Measurements from ENCODE around the gene RAB3C. TPM values are rescaled to one million over a fixed set of nuclear protein-coding genes. Genes with fewer than 3 reads are reported as not detected.

The RAB3C gene
- total RNA-seq, 1 experiment from 2014 or later, result 13.3 TPM

DNA sequence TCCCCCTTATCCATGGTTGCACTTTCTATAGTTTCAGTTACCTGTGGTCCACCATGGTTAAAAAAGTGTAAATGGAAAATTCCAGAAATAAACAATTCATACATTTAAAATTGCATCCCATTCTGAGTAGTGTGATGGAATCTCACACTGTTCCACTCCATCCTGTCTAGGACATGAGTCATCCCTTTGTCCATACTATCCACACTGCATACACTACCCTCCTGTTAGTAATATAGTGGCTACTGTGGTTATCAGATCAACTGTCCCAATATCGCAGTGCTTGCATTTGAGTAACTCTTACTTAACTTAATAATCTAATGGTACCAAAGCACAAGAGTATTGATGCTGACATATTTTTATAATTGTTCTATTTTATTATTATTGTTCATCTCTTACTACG is 100.7 kb downstream of the RAB3C start (continued):
- no peak for TF ChIP-seq FOXP4 (CRISPR knock-in tag; IDR thresholded peaks at IDR 0.05)
- TF ChIP-seq E2F5 (CRISPR knock-in tag; IDR thresholded peaks at IDR 0.05), result no peak
- TF ChIP-seq ZNF263 (CRISPR knock-in tag; IDR thresholded peaks at IDR 0.05; ENCODE audit: low read depth), result no peak

- H3K36me3 Mint-ChIP-seq, result no peaks in the 10 kb centered on the region
- ChIA-PET POLR2A (no interaction called here), CTCF (no interaction called here)
- no peaks in the 10 kb centered on the region for H3K4me1 Mint-ChIP-seq
- H3K27me3 Mint-ChIP-seq (ENCODE audit: low read depth), result no peaks in the 10 kb centered on the region
- H3K9me3 Mint-ChIP-seq, result no peaks in the 10 kb centered on the region
- H3K27ac Mint-ChIP-seq, result no peak overlapping the region
- ATAC-seq (no peak), DNase-seq (ENCODE audit: low spot score) (no peak)
- H3K4me3 Mint-ChIP-seq, result no peak overlapping the region
- no peak for TF ChIP-seq HMGXB4 (CRISPR knock-in tag; IDR thresholded peaks at IDR 0.05)
- no peak for TF ChIP-seq JAZF1 (CRISPR knock-in tag; IDR thresholded peaks at IDR 0.05)
- TF ChIP-seq ZNF416 (CRISPR knock-in tag; IDR thresholded peaks at IDR 0.05), result no peak
- no peak for TF ChIP-seq ZSCAN18 (CRISPR knock-in tag; IDR thresholded peaks at IDR 0.05)
- no peak for TF ChIP-seq PRRX2 (CRISPR knock-in tag; IDR thresholded peaks at IDR 0.05)
Observed at GRCh38 chr5:58687079-58687478, 104.2 kb downstream of the RAB3C start.

GRCh38 chr5:58687595-58687994 is 104.7 kb downstream of the RAB3C start:
- no peak overlapping the region for H3K27ac Mint-ChIP-seq
- H3K9me3 Mint-ChIP-seq, result no peaks in the 10 kb centered on the region
- no peaks in the 10 kb centered on the region for H3K36me3 Mint-ChIP-seq
- ATAC-seq (no peak), DNase-seq (ENCODE audit: low spot score) (no peak)
- ChIA-PET CTCF (no interaction called here), POLR2A (no interaction called here)
- H3K4me1 Mint-ChIP-seq, result no peaks in the 10 kb centered on the region
- H3K27me3 Mint-ChIP-seq (ENCODE audit: low read depth), result no peaks in the 10 kb centered on the region
- H3K4me3 Mint-ChIP-seq, result no peak overlapping the region
- TF ChIP-seq GTF2I (CRISPR knock-in tag; conservative IDR thresholded peaks at IDR 0.05), result no peak
- TF ChIP-seq KAT7 (CRISPR knock-in tag; IDR thresholded peaks at IDR 0.05; ENCODE audit: borderline replicate concordance), result no peak
- no peak for TF ChIP-seq GRHL2 (CRISPR knock-in tag; IDR thresholded peaks at IDR 0.05; ENCODE audit: insufficient replicate concordance, severe bottlenecking)
- TF ChIP-seq, protein P1, sequence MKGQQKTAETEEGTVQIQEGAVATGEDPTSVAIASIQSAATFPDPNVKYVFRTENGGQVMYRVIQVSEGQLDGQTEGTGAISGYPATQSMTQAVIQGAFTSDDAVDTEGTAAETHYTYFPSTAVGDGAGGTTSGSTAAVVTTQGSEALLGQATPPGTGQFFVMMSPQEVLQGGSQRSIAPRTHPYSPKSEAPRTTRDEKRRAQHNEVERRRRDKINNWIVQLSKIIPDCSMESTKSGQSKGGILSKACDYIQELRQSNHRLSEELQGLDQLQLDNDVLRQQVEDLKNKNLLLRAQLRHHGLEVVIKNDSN (CRISPR knock-in tag; IDR thresholded peaks at IDR 0.05), result no peak
- no peak for TF ChIP-seq ZNF396 (CRISPR knock-in tag; IDR thresholded peaks at IDR 0.05; ENCODE audit: borderline replicate concordance)
- TF ChIP-seq AFF4 (CRISPR knock-in tag; IDR thresholded peaks at IDR 0.05; ENCODE audit: borderline replicate concordance), result no peak
- TF ChIP-seq MAX (CRISPR knock-in tag; IDR thresholded peaks at IDR 0.05), result no peak
- no peak for TF ChIP-seq GABPB1 (CRISPR knock-in tag; IDR thresholded peaks at IDR 0.05)
- TF ChIP-seq ZNF416 (CRISPR knock-in tag; IDR thresholded peaks at IDR 0.05), result no peak
- TF ChIP-seq ZNF317 (CRISPR knock-in tag; IDR thresholded peaks at IDR 0.05; ENCODE audit: borderline replicate concordance, low read depth), result no peak
- no peak for TF ChIP-seq E2F1 (CRISPR knock-in tag; IDR thresholded peaks at IDR 0.05)
- TF ChIP-seq MYBL2 (CRISPR knock-in tag; IDR thresholded peaks at IDR 0.05), result no peak
- TF ChIP-seq NFE2L1 (CRISPR knock-in tag; IDR thresholded peaks at IDR 0.05), result no peak
- no peak for TF ChIP-seq NFATC4 (CRISPR knock-in tag; IDR thresholded peaks at IDR 0.05)
- no peak for TF ChIP-seq NR3C1 (CRISPR knock-in tag; conservative IDR thresholded peaks at IDR 0.05; ENCODE audit: low read depth)
- TF ChIP-seq NR2C2 (CRISPR knock-in tag; IDR thresholded peaks at IDR 0.05), result no peak
